Pulmonary artery endothelial cell (primary cell): ENCODE results near the gene HINT2. TPM values are rescaled to one million over a fixed set of nuclear protein-coding genes. Genes with fewer than 3 reads are reported as not detected.

Experiments
- DNase-seq: peaks from one replicate; pipeline ENCODE4 v3.0.0-alpha.2; 2011; ENCODE audit warnings: low read depth, low spot score
- total RNA-seq: library from RNA; depleted of rRNA; stranded (reverse); fragments of >200 nt; gene quantifications from 2 replicates; pipeline ENCODE4 v1.2.3, GENCODE V29; 2014

HINT2 gene
- total RNA-seq, 1 donor from 2014 or later: 24.1 TPM

- no peak for DNase-seq
Measured at GRCh38 chr9:35840881-35841644, 26.2 kb upstream of the HINT2 start.

DNA sequence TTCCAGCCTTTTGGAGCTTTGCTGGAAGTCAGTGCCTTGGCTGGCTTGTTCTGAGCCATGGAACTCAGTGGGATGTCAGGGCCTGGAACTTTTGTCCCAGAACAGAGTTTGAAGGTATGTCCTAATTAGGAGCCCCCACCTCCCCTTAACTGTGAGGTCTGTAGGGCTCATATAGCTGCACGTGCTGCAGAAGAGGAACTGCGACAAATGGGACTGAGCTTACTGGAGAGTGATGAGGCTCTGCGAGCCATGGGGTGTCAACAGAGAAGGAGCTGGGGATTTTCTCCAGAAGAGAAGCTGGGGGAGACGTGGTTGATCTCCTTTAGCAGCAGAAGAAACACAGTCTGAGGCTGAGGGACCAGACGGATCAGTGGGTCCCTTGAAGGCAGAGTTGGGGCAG, 25.1 kb upstream of the HINT2 start:
- DNase-seq: no peak

GRCh38 chr9:35836595-35836994, 21.8 kb upstream of the HINT2 start:
- DNase-seq: no peak

DNA sequence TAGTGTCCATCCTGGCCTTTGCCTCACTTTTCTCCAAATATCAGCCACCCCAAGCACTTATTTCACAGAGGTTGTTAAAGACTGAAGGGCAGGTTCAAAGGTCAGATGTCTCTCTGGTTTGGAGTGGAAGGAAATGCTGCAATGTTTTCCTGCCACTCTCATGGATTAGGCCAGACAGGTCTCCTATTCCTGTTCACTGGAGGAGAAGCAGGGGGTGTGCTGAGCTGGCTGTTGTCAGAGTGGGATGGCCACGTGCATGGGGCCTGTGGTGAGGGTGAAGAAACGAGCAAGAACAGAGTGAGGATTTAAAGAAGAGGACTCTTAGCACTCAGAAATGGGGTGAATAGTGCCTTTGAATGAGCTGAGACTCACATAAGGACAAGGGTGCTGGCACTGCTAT, 20.9 kb upstream of the HINT2 start:
- DNase-seq: no peak

GRCh38 chr9:35835216-35835632, 20.4 kb upstream of the HINT2 start:
- DNase-seq: no peak

DNA sequence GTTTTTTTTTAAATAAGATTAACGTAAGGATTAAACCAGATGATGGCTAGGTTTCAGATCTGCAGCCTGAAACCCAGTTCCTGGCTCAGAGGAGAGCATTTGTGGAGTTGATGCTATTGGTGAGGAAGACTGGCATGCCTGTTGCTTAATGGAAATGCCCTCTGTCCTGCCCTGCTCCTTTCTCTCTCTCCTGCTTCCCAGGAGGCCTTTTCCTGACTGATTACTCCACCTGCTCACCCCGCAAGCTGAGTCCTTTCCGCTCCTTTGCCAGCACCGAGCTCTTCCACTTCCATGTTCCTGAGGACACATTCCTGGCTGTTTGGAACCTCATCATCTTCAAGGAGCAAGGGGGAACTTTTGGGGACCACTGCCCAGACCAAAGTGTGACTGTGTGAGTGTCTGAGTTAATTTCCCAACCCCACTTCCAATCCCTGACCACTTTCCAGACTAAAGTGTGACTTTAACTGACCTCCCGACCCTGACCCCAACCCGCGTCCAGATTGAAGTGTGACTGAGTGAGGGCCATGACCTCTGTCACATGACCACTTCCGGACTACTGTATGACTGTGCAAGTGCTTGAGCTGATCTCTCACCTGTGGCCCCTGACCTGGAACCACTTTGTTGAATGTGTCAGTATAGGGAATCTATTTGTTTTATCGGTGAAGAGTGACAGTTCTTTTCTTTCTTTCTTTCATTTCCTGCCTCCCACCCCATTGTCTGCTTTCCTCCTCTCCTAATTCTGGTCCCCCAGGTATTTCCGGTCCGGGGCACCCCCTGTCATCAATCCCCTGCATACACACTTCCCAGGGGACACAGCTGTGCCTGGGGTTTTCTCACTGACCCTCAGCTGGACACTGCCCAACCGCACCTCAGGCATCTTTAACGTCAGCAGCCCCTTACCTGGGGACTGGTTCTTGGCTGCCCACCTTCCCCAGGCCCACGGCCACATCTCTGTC, 19.7 kb upstream of the HINT2 start:
- no peak for DNase-seq

- DNase-seq: no peak
Measured at GRCh38 chr9:35832814-35833213, 18.0 kb upstream of the HINT2 start.

- no peak for DNase-seq
Measured at GRCh38 chr9:35831040-35831439, 16.2 kb upstream of the HINT2 start.

DNA sequence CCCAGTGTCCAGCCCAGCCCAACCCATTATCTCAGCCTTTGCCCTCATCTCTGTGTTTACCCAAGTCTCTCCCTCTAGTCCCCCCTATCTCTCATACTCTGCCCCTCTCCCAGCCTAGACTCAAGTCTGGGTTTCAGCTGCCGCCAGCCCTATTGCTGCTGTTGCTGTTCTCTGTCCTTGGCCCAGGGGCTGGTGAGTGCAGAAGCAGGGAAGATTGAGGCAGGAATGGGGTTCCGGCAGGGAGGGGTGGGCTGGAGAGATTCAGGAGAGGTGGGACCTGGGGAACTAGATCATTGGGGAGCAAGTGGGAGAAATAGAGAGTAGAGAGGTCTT, 14.9 kb upstream of the HINT2 start:
- no peak for DNase-seq

DNA sequence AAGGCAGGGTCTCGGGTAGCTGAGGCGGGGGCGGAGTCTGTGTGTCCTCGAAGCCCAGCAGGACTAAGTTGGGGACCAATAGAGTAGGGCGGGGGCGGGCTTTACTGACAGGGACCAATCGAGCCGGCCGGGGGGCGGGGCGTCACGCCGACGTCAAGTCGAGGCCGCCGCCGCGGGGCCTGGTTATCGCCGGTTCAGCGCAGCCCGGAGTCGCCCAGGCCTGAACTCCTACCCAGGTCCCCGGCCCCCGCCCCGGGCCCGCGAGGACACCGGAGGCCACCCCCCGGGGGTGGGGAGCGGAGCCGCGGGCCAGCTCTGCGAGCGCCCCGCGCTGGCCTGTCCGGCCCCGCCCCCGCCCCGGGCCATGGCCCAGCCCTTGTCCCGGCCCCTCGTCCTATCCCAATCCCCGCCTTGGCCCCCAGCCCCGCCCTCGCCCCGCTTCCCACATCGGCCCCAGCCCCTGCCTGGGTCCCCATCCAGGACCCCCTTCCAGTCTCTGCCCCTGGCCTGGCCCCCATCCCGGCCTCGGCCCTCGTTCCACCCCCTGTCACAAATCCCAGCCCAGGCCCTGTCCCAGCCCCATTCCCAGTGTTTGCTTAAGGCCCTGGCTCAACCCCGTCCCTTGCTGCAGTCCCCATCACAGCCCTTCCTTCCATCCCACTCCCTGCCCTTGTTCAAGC, 14.4 kb upstream of the HINT2 start, which contains the start of gene TMEM8B:
Gene TMEM8B, plus strand, starts transcription at position 145 of the 680 bp plus-strand sequence. Its CDS starts 220 bp downstream, at position 365.
- peak; percentile 63 for DNase-seq

GRCh38 chr9:35828716-35829083, 13.9 kb upstream of the HINT2 start, which contains the start of gene FAM221B:
TSS of gene FAM221B (minus strand) at chr9:35828732. CDS start at chr9:35826161, 2,571 bp downstream.
- no peak for DNase-seq

- no peak for DNase-seq
Measured at GRCh38 chr9:35827486-35827885, 12.6 kb upstream of the HINT2 start.

DNA sequence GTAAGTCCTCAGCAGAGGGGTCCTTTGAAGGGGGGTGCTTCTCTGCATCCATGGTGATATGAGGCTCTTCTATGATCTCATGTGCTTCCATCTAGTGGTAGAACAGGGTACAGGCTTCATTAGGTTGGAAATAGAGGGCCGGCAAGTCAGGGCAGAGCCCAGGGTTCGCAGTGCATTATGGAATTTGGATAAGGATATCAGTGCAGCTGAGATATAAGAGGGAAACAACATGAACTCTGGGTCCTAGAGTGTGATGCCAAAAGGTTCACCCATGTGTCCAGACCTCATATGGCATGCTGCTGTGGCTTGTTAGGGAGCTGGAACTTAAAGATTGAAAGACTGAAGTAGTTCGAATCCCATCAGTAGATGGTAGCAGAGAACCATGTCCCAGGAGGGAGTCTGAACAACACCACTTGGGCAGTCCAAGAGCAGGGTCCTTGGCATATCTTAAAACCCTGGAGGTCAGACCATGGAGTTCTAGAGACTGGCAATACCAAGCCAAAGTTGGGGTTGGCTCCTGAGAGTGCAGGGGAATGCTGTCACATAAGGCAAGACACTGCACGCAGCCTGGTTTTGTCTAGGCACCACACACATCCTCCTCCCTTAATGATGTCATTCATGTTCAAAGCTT, 11.3 kb upstream of the HINT2 start:
- DNase-seq: peak; percentile 43

- no peak for DNase-seq
Measured at GRCh38 chr9:35822926-35823325, 8.1 kb upstream of the HINT2 start.

DNA sequence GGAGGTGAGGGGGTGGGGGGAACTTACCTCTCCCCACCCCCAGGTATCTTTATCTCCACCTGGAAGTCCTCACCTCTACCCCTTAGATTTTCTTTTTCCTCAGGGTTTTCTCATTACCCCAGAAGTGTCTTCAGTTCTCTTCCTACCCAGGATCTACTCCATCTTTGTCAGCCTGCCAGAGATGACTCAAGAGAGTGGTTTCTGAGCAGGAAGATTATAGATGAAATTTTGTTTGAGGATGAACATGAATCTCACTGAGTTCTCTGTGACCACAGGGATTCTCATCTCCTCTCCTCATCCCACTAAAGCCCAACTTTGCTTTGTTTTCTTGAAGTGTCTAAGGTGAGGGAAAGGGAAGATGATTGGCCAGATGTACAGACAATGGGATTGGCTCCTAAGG, 5.2 kb upstream of the HINT2 start:
- DNase-seq: no peak

DNA sequence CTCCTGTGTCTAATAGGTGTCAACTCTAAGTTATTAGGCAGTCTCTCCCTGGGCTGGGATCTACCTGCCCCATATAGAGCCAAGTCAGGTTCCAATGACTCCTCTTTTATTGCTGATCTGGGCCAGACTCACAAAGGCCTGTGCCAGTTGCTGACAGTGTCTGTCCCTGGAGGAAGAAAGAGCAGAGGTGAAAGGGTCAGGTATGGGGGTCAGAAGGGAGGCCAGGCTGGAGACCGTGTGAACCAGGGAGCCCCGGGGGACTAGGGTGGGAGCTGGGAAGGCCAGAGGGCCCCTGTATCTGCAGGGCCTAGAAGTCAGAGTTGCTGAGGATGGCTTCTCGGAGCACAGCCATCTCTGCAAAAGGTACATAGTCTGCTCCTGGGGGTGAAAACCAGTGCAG, 3.5 kb upstream of the HINT2 start:
- no peak for DNase-seq

- DNase-seq: no peak
Measured at GRCh38 chr9:35816708-35817107, 1.9 kb upstream of the HINT2 start.

DNA sequence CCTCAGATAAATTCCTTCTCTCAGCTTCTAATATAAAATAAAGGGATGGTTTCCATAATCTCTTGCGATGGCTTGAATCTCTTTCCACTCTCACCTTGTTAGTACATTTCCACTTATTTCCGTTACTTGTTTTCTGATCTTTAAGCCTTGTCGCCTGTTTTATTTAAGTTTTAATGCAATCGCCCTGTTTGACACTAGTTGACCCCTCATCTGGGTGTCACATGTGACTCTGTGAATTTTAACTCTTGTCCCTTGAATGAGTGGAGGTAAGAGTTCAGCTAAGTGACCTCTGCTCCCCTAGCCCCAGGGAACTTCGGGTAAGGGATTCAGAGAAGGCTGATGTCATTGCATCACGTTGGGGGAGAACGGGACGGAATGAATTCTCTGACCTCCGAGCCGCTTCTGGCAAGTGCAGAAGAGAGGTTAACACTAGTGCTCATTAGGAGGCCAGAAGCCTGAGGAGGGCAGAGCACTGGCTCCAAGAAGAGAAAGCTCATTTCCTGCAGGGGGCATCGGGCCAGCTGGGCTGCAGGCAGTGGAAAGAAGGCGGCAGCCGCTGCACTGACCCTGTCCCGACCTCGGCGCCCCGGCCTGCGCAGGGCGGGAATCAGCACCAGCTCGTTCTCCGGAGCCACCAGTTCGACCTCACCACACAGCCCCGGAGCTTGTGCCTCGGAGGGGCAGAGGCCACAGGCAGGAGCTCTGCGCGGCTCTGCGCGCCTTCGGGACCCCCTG, 569 bp downstream of the HINT2 start:
- no peak for DNase-seq

GRCh38 chr9:35813434-35814105, 1.3 kb downstream of the HINT2 start:
- DNase-seq: no peak

- DNase-seq: peak; percentile 74
Measured at GRCh38 chr9:35812025-35812602, 2.7 kb downstream of the HINT2 start, which contains the start of gene SPAG8. TSS of gene SPAG8 (minus strand) at chr9:35812262. CDS start at chr9:35812147, 115 bp downstream.
